Skeletal muscle cell (primary cell): ENCODE results near the gene AKR1B15.
A peak's percentile ranks its signal among the peaks of the same experiment; 100 is the strongest.
"Not testable (repeated sequence)": the region's sequence is repeated elsewhere in the genome, so short reads cannot be mapped to it uniquely, and the experiment has no call there.

Source experiments
- DNase-seq: peaks from one replicate; pipeline ENCODE4 v3.0.0-alpha.2; 2010; ENCODE audit warnings: low read depth
- H3K4me3 ChIP-seq: 2 replicates; pipeline ENCODE4 v1.5.1; 2011; ENCODE audit warnings: low read depth, mild to moderate bottlenecking, control low read depth, low read length, moderate library complexity

The AKR1B15 gene

DNA sequence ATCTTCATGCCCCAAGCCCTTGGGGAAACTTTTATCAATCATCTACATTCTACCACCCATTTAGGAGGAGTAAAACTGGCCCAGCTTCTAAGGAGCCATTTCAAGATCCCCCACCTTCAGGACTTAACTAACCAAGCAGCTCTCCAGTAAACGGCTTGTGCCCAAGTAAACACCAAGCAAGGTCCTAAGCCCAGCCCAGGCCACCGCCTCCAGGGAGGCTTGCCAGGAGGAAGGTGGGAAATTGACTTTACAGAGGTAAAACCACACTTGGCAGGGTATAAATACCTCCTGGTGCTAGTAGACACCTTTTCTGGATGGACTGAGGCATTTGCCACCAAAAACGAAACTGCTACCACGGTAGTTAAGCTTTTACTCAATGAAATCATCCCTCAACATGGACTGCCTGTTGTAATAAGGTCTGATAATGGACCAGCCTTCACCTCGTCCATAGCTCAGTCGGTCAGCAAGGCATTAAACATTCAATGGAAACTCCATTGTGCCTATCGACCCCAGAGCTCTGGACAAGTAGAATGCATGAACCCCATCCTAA, 5.6 kb downstream of the AKR1B15 start:
- H3K4me3 ChIP-seq = no peak overlapping the region
- DNase-seq = no peak

DNA sequence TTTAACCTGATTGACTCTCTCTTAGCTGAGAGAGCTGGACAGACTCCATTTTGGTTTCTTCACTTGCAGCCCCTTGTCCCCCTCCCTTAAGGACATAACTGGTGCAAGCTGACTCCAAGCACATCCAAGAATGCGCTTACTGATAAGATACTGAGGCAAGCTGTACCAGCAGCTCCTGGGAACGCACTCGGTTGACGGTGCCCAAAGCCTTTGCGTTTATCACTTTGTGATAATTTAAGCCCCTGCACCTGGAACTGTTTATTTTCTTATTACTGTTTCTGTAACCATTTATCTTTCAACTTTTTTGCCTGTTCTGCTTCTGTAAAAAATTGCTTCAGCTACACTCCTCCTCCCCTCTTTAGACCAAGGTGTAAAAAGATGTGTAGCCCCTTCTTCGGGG, 8.5 kb downstream of the AKR1B15 start:
- H3K4me3 ChIP-seq = no peak overlapping the region
- no peak for DNase-seq

DNA sequence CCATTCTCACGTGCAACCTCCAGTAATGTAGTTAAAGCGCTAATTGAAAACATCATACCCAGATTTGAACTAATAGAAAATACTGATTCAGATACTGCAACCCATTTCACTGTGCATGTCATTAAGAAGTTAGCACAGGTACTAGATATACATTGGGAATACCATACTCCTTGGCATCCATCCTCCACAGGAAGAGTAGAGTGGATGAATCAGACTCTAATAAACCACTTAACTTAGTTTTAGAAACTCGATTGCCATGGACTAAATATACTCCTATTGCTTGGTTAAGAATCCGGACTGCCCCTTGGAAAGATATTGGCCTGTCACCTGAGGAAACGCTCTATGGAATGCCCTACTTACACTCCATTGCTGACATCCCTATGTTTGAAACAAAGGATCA, 9.5 kb downstream of the AKR1B15 start:
- DNase-seq = no peak
- no peak overlapping the region for H3K4me3 ChIP-seq

DNA sequence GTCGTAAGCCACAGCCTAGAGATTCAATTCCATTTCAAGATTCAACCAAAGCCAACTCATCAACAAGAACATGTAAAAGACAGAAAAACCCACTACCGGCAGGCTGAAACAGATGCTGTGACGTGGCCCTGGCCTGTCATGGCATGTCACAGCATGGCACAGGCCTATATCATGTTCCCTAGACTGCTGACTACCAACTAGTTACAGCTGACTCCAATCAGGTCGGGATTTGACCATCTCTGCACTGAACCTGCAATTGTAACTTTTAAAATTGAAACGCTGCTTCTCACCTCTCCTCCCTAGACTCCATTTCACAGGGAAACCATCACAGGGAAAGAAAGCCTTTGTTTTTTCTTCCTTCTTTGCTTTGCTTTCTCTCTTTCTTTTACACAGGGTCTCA, 12.7 kb downstream of the AKR1B15 start:
- not testable (repeated sequence) for H3K4me3 ChIP-seq, DNase-seq

DNA sequence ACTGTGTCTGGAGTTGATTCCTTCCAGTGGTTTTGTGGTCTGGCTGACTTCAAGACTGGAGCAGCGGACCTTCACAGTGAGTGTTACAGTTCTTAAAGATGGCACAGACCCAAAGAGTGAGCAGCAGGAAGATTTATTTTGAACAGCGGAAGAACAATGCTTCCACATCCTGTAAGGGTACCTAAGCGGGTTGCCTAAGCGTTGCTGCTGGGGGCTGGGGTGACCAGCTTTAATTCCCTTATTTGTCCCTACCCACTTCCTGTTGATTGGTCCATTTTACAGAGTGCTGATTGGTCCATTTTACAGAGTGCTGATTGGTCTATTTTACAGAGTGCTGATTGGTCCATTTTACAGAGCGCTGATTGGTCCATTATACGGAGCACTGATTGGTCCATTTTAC, 13.2 kb downstream of the AKR1B15 start:
- no peak overlapping the region for H3K4me3 ChIP-seq
- peak; percentile 52 for DNase-seq

DNA sequence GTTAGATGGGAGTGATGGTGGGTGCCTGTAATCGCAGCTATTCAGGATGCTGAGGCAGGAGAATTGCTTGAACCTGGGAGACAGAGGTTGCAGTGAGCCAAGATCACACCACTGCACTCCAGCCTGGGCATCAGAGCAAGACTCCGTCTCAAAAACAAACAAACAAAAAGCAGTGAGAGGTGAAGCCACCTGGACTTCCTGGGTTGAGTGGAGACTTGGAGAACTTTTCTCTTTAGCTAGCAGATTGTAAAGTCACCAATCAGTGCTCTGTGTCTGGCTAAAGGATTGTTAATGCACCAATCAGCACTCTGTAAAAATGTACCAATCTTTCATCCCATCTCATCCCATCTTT, 14.5 kb downstream of the AKR1B15 start:
- not testable (repeated sequence) for DNase-seq, H3K4me3 ChIP-seq

DNA sequence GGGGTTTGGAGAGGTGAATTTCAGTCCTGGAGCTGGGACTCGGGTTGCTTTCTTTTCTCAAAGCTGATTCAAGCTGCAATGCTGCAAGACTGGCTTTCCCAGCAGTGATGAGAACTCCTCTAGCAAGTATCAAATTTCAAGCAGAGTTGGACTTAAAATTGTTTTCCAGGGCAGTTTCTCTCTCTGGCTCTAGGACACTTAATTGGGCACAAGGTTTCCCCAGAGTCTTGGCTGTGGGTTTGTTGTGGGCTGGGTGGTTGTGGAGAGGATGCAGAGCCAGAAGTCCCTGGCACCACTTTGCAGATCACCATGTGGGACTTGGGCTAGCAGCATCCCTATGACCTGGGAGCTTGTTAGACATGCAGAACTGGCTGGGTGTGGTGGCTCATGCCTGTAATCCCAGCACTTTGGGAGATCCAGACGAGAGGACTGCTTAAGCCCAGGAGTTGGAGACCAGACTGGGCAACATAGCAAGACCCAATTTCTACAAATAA, 16.8 kb downstream of the AKR1B15 start:
- peak; percentile 45 for DNase-seq

DNA sequence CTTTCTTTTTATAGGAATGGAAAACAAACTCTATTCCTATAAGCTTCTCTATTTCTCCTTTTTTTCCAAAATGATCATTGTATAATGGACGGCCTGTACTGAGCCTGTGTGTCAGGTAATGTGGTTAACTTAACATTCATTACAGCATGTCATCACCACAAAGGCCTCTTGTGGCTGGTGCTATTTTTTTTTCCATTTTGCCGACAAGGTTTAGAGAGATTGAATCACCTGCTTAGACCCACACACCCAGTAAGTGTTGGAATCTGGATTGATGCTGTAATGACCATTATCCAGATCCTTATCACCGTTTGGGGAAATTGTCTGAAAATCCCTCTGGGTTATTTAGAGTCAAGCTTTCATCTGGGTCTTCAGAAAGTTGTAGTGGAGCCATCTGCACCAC, 18.5 kb downstream of the AKR1B15 start:
- DNase-seq = no peak

More for the DNA sequence above, 16.8 kb downstream of the AKR1B15 start:
- H3K4me3 ChIP-seq = no peak overlapping the region

DNA sequence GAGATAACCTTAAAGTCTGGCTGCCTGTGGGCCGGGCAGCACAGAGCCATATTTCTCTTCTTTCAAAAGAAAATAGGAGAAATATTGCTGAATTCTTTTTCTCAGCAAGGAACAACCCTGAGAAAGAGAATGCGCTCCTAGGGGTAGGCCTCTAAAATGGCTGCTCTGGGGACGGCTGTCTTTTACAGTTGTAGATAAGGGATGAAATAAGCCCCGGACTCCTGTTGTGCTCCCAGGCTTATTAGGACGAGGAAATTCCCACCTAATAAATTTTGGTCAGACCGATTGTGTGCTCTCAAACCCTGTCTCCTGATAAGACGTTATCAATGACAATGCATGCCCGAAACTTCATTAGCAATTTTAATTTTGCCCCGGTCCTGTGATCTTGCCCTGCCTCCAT, 21.1 kb downstream of the AKR1B15 start:
- DNase-seq, H3K4me3 ChIP-seq: not testable (repeated sequence)

More for the DNA sequence above, 18.5 kb downstream of the AKR1B15 start:
- no peak overlapping the region for H3K4me3 ChIP-seq

DNA sequence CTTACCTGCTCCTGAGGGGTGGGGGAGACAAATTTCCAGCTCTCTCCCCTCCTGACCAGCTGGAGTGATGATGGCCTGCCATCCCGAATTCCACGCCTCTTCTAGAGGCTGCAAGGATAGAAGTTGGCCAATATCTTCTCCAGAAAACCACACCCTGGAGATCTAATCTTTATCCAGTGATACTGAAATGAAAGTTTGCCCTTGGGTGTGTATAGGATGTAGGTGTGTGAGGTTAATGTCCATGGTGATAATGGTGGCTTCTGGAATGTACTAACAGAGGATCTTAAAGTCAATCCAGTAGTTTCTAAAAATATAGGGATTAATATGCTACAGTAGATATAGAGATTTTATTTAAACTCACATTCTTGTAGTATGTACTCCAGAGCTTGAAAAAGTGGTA, 22.2 kb downstream of the AKR1B15 start:
- no peak for DNase-seq
- no peak overlapping the region for H3K4me3 ChIP-seq

DNA sequence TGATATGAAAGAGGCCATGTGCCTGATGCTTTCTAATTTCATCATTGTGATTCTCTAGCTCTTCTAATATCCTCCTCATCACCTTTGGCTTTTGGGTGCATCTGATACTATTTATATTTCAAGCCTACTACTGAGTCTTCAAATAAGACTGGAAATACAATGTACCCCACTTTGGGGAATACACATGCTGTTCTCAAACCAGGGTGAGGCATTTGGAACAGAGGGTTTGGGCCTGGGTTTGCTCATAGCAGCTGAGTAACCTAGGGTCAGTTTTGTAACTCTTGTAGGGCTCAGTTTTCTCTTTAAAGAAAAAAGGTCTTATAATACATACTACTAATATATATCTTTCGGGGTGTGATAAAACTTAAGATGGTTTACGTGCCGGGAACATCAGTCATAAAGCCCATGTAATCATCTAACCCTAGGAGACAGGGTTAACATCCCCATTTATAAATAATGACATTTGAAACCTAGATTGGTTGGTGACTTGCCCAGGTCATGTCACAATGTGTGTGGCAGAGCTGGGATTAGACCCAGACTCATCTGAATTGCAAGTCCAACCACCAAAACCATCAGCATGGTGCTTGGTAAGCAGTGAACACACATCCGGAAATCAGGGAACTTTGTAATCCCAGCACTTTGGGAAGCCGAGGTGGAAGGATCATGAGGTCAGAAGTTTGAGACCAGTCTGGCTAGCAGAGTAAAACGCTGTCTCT, 23.0 kb downstream of the AKR1B15 start:
- DNase-seq = no peak
- no peak overlapping the region for H3K4me3 ChIP-seq

DNA sequence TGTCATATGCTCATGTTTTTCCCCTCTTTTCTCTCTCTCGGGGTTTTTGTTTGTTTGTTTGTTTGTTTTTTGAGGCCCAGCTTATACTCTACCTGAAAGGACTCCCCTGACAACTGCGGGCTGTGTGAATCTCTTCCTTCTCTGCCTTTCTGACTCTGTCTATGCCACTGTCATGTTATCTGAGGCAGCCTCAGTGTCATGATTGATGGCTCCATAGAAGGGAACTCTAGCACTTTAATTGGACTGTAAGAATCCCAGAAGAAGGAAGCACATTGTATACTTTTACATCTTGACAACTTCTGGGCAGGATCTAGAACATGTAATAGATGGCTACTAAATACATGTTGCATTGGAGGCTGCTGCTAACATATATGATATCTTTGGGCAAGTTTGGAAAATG, 25.4 kb downstream of the AKR1B15 start:
- no peak for DNase-seq
- H3K4me3 ChIP-seq = no peak overlapping the region

DNA sequence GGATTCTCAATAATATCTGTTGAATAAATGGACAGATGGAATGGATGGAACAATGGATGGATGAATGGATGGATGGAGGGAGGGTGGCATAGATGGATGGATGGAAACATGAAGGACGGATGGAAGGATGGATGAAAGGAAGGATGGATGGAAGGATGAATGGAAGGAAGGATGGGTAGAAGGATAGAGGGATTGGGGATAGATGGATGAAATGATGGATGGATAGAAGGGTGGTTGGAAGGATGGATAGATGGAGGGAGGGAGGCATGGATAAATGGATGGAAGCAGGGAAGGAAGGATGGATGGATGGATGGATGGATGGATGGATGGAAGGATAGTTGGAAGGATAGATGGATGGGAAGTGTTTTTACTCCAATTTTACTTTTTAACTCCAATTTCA, 35.4 kb downstream of the AKR1B15 start:
- H3K4me3 ChIP-seq = no peak overlapping the region
- no peak for DNase-seq

DNA sequence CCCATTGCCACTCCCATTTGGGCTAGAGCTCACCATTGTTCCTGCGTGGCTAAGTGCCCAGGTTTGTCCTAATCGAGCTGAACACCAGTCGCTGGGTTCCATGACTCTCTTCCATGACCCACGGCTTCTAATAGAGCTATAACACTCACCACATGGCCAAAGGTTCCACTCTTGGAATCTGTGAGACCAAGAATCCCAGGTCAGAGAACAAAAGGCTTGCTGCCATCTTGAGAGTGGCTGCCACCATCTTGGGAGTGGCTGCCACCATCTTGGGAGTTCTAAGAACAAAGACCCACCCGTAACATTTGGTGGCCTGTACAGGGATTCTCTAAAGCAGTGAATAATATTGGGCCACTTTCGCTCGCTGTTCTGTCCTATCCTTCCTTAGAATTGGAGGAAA, 37.0 kb downstream of the AKR1B15 start:
- no peak for DNase-seq
- H3K4me3 ChIP-seq = no peak overlapping the region

DNA sequence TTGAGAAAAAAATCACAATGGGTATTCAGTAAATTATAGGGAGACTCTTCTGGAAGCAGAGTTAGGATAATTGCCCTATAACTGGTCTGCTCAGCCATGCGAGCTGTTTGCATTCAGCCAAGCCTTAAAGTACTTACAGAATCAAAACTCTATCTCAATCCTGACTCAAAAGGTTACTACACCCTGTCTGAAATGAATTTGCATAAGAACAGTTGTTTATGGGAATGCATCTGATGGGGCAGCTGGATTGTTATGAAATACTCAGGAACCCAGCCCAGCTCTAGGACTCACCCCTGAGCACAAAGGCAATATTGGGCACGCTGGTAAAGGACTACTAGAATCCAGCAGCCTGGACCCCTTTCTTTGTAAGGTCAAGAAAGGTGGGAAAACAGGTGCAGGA, 38.8 kb downstream of the AKR1B15 start:
- DNase-seq = no peak

DNA sequence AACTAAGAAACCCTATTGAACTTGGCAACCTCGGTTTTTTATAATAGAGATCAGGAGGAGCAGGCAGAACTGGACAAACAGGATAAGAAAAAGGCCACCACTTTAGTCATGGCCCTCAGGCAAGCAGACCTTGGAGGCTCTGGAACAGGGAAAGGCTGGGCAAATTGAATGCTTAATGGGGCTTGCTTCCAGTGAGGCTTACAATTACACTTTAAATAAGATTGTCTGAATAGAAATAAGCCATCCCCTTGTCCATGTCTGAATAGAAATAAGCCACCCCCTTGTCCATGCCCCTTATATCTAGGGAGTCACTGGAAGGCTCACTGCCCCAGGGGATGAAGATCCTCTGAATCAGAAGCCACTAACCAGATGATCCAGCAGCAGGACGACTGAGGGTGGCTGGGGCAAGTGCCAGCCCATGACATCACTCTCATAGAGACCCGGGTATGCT, 40.6 kb downstream of the AKR1B15 start:
- DNase-seq = no peak

More for the DNA sequence above, 38.8 kb downstream of the AKR1B15 start:
- no peak overlapping the region for H3K4me3 ChIP-seq

DNA sequence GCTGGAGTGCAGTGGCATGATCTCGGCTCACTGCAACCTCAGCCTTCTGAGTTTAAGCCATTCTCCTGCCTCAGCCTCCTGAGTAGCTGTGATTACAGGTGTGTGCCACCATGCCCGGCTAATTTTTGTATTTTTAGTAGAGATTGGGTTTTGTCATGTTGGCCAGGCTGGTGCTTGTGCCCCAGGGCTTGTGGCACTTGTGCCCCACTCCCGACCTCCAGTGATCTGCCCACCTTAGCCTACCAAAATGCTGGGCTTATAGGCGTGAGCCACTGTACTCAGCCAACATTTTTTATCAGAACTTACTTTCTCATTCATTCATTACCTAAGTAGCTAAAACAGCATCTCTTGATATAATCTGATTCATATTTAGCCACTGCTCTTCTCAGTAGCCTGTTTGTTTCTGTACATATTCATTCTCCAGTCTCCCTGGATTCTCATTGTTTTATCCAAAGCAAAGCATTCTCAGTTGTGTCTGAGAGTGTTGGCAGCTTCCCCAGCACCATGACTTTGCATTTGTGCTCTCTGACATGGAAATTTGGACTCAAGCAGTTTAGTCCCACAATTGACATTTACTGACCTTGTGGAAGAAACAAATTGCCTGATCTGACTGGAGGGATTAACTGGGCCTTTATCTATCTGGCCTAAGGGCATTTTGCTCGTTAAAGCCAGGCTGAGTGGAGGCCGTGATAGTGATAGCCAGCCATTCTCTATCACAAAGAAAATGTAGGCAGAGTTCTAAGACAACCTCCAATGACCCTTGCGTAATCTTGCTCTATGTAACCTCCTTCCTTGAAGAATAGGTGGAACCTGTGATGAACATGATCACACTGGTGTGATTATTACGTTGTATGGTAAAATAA, 44.9 kb downstream of the AKR1B15 start:
- no peak overlapping the region for H3K4me3 ChIP-seq
- peak; percentile 84 for DNase-seq

More for the DNA sequence above, 40.6 kb downstream of the AKR1B15 start:
- H3K4me3 ChIP-seq = no peak overlapping the region

DNA sequence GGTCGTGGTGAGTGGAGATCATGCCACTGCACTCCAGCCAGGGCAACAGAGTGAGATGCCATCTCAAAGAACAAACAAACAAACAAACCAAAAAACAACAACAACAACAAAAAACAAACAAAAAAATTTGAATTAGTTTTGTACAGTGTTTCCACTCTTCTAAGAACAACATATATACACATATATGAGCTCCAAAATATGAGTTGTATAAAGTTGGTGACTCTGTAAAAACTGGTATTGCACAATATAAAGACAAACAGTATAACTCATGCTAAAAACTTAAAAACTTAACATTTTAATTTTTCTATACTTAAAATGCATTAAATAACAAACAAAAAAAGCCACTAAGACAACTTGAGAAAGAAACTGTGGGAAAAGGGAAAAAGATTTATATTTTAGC, 46.0 kb downstream of the AKR1B15 start:
- DNase-seq = no peak
- no peak overlapping the region for H3K4me3 ChIP-seq

DNA sequence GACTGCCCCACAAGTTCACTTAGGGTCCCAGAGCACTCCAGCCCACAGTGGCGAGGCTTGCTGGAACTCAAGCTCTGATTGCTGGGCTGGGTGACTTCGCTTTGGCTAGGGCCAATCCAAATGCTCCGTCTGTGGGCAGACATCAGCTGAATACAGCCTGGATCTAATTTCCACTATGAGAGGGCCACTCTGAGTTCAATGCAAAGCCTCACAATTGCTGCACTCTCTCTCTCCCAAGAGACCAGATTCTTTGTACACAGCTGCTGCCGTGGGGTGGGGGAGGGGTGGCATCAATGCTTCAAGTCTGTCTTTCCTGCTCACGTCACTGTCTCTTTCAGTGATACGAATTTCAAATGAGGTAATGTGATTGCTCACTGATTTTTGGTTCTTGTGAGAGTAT, 50.5 kb downstream of the AKR1B15 start:
- DNase-seq = no peak
- H3K4me3 ChIP-seq = no peak overlapping the region

DNA sequence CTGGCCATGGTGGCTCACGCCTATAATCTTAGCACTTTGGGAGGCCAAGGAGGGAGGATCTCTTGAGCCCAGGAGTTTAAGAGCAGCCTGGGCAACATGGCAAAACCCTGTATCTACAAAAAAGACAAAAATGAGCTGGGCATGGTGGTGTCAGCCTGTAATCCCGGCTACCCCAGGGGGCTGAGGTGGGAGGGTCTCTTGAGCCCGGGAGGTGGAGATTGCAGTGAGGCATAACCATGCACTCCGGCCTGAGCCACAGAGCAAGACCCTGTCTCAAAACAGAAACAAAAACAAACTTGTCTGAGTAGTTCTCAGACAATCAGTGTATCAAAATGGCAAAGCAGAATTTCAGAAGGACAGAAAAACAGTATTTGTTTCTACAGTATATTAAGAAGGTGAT, 52.5 kb downstream of the AKR1B15 start:
- H3K4me3 ChIP-seq = no peak overlapping the region
- DNase-seq = no peak
